NCI-H510A treated with DMSO at 0.1 percent for 48 hours (cell line): ENCODE measurements around the gene ANAPC10.
A peak's percentile ranks its signal among the peaks of the same experiment; 100 is the strongest.
"Not testable (repeated sequence)": the region's sequence is repeated elsewhere in the genome, so short reads cannot be mapped to it uniquely, and the experiment has no call there.

Source experiments
- DNase-seq: peaks from one replicate; lab custom pipeline; 2025; lab: John Stamatoyannopoulos, UW

The ANAPC10 gene, protein sequence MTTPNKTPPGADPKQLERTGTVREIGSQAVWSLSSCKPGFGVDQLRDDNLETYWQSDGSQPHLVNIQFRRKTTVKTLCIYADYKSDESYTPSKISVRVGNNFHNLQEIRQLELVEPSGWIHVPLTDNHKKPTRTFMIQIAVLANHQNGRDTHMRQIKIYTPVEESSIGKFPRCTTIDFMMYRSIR

DNA sequence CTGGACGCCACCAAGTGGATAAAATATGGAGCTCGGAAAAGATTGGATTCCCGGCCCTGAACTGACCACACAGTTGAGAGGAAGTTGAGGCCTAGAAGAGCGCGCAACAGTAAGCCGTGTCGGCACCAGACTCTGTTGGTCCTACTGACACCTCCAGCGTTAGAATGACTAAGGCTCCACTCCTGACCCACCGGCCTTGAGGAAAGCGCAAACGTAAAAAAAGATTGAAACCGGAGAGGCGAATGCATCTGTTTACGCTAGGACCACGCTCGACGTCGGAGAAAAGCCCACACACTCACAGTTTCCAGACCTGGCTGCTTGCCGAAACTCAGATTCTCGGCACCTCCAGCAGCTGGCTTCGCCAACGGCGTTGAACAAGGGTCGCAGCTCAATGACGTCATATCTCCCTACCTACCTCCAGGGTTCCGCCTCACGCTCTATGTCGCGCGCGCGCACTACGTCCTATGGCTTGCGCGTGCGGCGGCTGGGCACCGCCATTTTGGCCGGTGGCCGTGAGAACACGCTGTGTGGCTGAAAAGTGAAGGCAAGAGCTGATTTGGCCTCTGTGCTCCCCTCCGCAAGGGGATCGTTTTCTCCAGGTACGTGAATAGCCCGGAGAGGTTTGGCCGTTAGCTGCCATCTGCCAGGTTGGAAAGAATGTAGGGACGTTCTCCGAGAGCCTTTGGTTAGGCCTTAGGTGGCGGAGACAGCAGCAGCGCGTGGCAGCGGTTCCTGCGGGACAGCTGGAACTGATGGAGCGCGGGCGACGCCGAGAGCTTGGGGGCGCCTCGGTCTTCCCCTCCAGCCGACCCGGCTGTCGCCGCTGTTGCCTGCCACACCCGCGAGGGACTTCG, at the start of gene ANAPC10, which contains the start of gene ABCE1:
Gene ANAPC10, minus strand, starts transcription at position 376 of the 854 bp plus-strand sequence. CDS start 2,097 bp downstream, outside the sequence.
Gene ABCE1, plus strand, starts transcription at position 491 of the 854 bp plus-strand sequence. CDS start 6,102 bp downstream, outside the sequence.
- peak; percentile 84 for DNase-seq

DNA sequence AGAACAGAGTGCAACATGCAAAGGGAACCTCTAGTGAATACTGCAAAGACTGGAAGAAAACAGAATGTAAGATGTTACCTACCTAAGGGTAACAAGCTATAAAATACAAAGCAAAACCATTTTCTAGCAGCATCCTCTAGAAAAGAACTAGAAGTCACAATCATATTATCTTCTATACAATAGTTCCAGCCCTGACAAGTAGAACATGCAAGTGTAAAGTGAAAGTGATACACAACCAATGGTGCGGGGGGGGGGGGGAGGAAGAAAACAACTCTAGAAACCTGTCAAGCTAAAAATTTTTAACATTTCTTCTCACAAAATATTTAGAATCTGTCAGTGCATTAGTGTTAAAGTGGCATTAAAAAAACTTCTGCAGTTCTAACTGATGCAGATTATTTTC, 38.2 kb upstream of the ANAPC10 start:
- not testable (repeated sequence) for DNase-seq

DNA sequence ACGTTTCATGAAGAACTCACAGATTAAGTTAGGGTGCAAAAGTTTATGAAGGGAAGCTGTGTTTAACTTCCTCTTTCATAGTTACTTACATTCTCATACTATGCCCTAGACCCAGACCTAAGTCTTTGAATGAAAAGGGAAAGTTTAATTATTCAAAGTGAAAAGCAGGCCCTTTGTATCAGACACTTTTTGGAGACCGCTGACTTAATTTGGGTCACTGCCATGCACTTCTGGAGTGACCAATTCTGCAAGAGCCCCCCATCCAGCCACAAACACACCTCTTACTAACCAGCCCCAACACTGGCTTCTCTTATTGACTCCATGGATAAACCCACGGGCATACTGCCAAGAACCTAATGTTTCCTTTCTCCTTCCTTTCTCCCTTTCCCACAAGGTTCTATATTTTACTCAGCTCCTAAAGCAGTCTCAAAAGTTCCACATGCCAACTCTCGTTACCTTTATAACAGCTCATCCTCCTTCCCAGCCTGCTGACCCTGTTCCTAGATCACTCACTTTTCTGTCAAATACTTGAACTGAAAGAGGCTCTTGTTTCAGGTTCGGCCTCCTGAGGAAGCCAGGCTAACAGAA, 34.6 kb upstream of the ANAPC10 start:
- DNase-seq, result no peak

DNA sequence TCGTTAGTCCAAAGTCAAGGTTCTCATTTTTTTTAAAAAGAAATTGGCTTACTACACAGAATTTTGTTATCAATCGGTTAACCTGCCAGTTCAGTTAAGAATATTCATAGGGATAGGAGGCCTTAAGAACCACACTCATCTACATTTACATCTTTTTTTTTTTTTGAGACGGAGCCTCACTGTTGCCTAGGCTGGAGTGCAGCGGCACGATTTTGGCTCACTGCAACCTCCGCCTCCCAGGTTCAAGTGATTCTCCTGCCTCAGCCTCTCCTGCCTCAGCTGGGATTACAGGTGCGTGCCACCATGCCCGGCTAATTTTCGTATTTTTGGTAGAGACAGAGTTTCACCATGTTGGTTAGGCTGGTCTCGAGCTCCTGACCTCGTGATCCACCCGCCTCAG, 33.9 kb upstream of the ANAPC10 start:
- no peak for DNase-seq

DNA sequence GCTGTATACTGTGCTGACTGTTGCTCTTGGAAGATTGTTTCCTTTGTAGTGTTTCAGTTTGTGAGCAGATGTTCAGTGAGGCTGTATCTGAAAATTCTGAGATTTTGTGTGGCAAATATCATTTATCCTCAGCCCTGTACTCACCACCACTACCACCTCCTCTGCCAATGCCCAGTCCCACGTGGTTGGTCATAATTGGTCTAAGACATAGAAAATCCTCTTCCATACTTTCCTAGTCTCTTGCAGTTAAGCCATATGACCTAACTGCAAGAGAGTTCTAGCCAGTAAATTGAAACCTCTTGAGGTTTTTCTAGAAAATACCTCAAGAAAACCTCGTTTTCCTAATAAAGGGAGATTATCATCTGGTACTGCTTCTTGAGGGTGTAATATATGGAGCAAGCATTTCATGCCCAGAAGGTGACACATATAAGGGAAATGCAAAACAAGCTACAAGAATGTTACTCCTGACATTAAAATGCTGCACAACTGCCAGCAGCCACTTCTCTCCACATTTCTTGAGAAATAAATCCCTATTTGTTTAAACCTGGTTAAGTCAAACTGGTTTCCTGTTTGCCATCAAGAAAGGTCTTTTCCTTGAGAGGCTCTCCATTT, 32.9 kb upstream of the ANAPC10 start:
- DNase-seq, result no peak

DNA sequence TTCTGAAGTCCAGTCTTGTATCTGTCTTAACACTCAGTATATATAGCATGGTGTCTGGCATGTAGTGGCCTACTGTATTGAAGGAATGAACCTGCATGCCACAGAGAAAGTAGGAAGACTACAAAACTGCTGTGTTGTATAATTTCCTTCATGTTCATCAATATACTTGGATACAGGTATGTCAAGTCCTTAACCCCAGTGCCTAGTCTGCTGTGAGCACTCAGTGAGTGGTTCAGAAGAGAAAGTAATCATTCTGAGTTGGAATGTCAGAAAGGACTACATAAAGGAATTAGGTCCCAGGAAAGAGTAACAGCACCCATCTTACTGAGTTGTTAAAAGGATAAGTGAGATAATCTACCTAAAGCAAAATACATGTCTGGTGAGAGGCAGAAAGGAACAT, 32.1 kb upstream of the ANAPC10 start:
- DNase-seq, result no peak

DNA sequence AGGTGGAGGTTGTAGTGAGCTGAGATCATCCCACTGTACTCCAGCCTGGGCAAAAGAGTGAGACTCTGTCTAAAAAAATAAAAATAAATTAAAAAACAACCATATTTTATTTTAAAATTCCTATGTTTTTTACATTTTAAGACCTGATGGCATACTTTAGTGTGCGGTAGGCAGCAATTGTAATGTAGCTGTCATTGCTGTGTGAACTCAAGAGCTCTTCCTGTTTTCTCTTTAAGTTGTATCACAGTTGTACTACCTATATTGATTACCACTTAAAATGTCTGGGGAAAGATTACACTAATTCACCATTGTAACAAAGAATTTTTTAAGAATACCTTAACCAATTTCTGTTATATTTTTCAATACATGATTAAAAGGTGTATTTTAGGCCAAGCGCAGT, 27.4 kb upstream of the ANAPC10 start:
- DNase-seq, result no peak

DNA sequence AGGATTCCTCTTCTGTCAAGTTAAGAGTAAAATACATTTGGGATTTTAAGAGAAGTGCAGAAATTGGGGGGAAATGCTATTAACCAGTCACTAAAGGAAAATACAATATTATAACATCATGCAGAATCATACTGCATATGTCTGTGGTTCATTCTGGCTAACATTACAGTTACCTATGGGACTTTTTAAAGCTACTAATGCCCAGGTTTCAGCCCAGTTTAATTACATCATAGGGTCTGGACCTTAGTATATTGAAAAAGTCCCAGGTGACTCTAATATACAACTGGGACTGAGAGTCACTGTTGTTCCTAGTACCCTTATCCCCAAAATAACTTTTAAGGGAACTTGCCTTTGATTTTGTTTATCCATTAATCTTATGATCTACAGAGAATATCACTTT, 10.1 kb upstream of the ANAPC10 start:
- no peak for DNase-seq

DNA sequence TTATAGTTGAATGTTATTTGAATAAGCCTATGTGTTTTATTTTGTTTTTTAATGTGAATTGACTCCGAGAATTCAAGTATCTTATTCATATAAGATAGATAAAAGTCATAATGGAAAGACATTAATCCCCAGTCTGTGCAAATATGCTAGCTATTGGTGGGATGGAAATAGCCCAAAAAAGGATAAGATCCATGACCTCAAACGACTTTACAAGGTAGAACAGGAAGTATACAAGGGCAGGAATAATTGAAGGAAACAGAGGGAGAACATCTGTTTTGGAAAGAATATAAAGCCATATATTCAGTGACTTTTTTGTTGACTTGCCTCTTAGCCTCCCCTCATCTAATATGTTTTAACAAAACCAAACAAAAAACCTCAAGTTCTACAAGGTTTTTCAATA, 9.1 kb upstream of the ANAPC10 start:
- no peak for DNase-seq

DNA sequence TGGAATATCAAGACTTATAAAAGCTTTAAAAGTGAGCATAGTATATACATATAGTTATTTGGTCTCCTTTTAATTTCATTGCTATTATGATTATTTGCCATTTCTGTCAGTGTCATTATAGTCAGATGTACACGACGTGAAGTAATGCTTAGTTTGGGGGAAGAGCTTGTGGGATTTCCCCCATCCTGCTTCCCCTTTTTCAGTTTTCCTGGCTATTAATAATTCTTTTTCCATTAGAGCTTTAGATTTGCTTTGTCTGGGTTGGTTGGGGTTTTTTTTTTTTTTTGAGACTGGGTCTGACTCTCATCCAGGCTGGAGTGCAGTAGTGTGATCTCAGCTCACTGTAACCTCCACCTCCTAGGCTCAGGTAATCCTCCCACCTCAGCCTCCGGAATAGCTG, 5.5 kb upstream of the ANAPC10 start:
- DNase-seq, result no peak

DNA sequence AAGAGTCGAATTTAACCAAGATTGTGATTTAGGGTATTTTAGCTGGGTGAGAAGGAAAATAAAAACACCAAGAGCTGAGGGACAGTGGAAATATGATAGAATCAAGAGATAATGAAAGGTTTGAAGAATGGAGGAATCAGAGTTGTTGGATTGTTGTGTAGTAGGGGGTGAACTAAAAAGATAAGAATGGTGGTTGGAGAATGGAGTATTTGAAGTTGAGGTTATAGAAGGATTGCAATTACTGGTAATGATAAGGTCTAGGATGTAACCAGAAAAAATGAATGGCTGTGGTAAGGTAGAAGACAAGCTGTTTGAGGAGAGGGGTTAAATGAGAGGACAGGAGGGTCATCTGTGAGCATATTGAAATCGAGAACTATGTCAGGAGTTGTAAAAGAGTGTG, 4.6 kb upstream of the ANAPC10 start:
- no peak for DNase-seq

DNA sequence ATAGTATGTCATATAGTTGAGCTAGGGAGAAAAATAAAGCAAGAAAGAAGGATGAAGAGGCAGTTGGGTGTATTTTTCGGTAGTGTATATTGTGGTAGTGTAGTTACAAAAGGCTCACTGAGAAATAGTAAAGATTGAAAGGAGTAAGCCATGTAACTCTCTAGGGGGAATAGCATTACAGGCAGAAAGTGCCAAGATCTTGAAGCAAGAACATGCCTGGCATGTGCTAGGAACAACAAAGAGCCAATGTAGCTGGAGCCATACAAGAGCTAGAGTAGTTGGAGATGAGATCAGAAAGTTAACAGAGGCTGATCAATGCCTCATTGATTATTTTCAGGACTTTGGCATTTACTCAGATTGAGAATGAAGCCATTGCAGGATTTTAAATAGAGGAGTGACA, 3.1 kb upstream of the ANAPC10 start:
- DNase-seq, result no peak

DNA sequence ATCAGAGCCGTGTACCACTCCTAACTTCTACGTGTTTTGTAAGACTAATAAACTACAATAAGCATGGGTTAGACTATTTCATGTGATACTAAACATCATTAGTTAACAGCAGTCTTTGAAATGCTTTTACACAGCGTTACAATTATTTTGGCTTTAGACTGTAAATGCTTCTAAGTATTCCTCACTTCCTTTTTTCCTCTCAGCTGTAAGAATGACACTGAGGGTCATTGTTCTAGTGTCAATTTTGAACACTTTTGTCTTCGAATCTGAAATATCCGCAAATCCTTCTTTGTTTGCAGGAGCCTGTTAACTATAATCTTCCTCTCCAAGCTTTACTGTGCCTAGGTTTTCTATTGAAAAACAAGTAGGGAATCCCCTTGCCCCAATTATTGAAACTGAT, 1.7 kb upstream of the ANAPC10 start:
- no peak for DNase-seq

DNA sequence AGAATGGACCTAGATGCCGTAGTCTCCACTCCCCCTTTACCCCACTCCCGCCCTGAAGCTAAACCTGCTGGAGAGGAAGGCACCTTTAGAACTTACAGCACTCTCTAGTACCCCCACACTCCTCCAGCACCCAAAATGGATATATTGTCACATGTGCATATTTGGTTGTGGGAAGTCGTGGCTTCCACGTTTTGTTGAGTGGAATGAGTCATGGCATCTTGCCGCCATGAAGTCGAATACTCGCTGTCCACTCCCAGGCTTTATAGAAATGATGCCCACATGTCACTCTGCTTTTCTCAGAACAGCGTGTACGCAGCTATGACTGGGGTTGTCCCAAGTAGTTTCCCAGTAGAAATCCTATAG, 660 bp upstream of the ANAPC10 start:
- DNase-seq, result no peak

DNA sequence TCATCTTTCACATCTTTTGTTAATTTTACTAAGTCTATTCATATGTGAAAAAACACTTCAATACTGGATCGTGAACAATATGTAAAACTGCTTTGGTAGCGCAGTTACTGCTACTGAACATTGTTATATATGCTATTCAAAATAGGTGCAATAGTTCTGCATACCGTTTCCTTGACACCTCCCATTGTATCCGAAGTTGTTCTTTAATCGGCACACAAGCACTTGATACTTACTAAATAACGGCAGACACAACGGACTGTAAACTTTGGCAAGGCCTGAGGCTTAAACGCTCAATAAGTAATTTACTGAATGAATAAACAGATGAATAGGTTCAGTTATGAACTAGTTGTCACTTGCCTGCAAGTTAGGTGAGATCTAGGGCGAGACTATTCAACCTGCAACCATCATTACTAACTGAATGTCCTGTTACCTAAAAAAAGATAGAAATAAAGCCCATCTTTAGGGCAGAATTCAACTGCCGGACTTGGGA, 620 bp downstream of the ANAPC10 start:
- DNase-seq, result no peak

DNA sequence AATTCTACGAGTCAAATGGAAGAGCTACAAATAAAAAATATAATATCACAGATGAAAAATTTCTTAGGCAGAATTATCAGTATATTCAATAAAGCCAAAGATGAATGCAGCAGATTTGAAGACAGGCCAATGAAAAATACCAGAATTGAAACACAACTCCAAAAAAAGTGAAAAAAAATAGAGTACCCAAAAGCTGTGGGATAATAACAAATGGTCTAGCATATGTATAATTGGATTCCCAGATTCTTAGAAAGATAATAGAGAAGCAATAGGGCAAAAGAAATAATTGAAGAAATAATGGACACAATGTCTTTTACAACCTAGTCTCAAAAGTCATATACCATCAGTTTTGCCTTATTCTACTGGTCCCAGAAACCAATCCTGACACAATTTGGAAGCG, 4.4 kb downstream of the ANAPC10 start:
- no peak for DNase-seq

DNA sequence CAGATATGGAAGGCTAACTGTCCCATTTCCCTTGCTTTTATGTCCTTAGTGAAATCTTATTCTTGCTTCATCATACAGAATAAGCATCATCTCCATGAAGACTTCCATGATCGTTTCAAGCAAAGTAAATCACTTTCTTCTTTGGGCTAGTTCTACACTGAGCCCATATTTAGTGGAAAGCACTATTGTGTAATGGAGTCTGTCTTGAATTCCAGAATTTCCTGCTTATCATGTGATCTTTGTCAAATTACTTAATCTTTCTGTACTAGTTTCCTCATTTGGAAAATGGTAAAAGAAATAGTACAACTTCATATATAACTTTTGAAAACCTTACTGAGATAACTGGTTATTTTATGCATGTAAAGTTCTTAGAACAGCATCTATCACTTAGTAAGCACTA, 7.6 kb downstream of the ANAPC10 start:
- no peak for DNase-seq

DNA sequence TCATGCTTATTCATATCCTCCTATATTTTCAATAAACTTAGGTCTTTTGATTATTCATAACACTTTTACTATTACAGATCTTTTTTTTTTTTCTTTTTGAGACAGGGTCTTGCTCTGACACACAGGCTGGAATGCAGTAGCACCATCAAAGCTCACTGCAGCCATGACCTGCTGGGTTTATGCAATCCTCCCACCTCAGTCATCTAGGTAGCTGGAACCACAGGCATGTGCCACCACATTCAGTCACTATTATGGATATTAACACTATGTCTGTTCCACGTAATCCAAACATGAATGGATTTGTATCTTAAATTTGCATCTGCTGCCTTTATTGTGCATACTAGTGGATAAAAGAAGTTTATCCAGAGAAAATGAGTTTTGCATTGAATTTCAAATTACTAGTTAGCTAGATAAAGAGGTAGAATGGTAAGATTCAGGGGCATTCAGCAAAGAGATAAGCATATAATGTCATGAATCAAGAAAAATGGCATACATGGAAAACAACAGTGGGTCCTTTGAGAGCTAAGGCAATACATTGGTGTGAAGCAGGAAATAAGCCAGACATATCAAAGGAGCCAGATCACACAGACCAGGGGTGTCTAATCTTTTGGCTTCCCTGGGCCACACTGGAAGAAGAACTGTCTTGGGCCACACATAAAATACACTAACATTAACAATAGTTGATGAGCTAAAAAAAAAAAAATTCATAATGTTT, 13.9 kb downstream of the ANAPC10 start:
- DNase-seq, result no peak

DNA sequence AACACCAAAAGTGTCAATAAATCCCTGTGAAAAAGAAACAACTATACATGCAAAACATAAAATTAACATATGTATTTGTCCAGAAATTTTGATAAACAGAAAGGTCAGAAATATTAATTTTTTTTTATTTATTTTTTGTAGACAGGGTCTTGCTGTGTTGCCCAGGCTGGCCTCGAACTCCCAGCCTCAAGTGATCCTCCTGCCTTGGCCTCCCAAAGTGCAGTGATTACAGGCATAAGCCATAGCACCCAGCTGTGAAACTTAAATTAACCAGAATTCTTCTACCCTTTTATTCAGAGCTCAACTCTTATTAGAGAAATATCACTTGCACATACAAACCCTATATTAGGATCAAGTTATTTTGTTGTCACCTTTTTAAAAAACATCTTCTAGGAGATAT, 16.2 kb downstream of the ANAPC10 start:
- no peak for DNase-seq

DNA sequence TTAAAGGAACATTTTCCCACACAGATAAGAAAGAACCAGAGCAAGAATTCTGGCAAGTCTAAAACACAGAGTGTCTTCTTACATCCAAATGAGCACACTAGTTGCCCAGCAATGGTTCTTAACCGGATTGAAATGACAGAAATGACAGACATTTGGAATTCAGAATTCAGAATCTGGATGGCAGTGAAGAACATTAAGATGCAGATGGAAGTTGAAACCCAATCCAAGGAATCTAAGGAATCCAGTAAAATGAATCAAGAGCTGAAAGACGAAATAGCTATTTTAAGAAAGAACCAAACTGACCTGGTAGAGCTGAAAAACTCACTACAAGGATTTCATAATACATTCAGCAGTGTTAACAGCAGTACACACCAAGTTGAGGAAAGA, 21.5 kb downstream of the ANAPC10 start:
- no peak for DNase-seq

DNA sequence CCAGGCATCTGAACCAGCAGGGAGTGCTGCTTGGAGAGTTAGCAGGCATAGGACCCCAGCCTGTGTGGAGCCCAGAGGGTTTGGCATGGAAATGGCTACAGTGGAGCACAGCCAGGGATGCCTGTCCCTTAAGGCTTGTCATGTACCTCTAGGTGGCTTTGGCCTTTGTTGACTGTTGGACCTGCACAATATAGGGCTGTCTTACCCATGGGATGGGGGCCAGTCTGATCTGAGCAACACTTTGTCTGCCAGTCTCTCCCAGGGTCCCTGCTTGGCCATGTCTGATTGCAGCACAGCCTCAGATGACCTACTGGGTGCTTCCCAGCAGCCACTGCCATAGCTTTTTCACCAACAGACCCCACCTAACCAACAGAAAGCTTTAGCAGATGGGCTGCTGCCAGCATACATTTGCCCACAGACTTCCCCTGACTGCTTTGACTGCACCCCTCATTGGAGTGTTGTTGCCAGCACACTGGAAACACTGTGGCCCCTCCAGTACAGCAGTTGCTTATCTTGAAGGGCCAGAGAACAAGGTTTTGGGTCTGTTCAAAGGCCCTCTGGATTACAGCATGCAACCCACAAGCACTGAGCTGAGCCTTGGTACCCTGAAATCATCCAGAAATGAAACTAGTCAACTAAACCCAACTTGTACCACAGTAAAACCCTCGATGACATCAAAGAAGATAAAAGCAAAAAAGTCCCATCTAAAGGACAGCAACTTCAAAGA, 22.1 kb downstream of the ANAPC10 start:
- DNase-seq, result no peak
